ENCODE data around the gene NOTCH1.

DNA sequence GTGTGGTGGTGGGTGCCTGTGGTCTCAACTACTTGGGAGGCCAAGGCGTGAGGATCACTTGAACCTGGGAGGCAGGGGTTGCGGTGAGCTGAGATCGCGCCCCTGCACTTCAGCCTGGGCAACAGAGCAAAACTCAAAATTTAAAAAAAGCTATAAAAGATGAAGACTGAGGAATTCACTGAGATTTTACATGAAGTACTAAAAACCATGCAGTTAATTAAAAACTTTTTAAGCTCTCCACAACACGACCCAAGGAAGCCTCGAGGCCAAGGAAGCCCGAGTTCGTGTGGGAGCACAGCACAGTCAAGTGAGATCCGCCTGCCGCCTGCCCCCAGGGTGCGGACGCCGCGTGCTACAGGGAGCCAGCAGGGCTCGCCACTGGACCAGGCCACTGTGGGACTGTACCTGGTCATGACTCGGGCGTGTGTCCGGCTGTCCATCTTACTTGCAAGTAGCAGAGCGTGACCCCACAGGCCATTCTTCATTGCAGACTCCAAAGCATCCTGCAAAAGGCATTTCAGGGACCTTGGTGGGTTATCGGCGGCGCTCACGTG, 85.0 kb downstream of the NOTCH1 start:
- TF ChIP-seq, protein P1, sequence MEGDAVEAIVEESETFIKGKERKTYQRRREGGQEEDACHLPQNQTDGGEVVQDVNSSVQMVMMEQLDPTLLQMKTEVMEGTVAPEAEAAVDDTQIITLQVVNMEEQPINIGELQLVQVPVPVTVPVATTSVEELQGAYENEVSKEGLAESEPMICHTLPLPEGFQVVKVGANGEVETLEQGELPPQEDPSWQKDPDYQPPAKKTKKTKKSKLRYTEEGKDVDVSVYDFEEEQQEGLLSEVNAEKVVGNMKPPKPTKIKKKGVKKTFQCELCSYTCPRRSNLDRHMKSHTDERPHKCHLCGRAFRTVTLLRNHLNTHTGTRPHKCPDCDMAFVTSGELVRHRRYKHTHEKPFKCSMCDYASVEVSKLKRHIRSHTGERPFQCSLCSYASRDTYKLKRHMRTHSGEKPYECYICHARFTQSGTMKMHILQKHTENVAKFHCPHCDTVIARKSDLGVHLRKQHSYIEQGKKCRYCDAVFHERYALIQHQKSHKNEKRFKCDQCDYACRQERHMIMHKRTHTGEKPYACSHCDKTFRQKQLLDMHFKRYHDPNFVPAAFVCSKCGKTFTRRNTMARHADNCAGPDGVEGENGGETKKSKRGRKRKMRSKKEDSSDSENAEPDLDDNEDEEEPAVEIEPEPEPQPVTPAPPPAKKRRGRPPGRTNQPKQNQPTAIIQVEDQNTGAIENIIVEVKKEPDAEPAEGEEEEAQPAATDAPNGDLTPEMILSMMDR (IDR thresholded peaks at IDR 0.05; ENCODE audit: low read length) = no peak
- no peak for TF ChIP-seq EZH2phosphoT487 (IDR thresholded peaks at IDR 0.05; ENCODE audit: low read length)
